GM03348 (cell line): ENCODE measurements around the gene CHSY3.
A peak's percentile ranks its signal among the peaks of the same experiment; 100 is the strongest.
"Not testable (repeated sequence)": the region's sequence is repeated elsewhere in the genome, so short reads cannot be mapped to it uniquely, and the experiment has no call there.

Experiments used
- DNase-seq: peaks from one replicate; pipeline ENCODE4 v3.0.0; 2012; ENCODE audit warnings: low spot score

Gene CHSY3

DNA sequence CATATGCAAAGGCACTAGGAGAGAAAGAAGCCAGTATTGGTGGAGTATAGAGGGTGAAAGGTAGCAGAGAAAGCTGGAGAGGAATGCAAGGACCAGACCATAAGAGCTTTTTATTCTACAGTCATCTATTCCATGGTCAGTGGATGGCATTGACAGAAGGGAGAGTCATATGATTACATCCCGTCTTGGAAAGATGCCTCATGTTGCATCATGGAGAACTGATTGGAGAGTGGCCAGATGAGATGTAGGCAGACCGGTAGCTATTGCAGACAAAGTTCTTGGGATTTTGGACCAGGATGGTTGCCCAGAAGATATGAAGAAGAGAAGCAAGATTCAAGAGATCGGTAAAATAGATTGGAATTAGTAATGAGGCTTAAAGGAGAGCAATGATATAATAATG, 260.7 kb downstream of the CHSY3 start:
- DNase-seq, result no peak

DNA sequence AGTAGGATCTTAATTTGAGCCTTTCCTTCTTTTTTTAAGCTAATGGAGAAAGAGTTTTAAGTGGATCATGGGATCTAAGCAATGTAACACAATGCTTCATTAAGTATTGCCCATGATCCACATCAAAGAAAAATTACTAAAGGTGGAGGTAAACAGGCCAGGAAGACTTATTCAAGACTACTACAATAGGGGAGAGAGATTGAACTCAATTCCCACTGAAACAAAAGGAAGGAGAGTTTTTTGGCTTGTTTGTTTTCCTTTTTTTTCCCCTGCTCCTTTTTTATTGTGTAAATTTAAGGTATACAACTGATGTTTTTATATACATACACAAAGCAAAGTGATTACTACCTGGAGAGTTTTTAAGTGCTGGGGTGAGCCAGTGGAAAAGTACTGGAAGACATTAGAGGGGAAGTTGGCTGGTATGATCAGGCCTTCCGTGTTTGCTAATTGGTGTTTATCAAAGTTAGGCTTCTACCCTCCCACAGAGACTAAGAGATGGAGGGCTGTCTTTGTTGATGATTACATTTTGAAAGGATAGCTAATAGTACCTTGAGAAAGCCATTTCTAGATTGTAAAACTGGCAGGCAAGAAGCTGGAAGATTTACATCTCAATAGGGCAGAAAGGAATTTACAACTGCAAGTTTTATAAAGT, 262.7 kb downstream of the CHSY3 start:
- DNase-seq, result no peak

DNA sequence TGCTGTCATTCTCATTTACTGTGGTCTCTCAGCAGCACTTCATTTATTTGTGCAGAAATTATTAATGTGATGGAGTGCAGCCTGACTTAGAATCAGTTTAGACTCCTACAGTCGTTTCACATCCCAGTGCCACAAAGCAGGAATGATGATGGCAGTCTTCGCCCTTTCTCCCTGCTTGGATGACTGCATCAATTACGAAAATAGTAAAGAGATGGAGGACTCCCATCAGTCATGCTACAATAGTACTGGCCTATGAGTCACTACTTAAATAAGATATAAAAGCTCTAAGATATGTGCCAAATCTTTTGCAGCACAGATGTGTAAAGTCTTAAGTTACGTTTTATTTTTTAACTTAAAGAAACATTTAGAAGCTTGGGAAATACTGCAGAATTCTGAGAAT, 263.9 kb downstream of the CHSY3 start:
- no peak for DNase-seq

DNA sequence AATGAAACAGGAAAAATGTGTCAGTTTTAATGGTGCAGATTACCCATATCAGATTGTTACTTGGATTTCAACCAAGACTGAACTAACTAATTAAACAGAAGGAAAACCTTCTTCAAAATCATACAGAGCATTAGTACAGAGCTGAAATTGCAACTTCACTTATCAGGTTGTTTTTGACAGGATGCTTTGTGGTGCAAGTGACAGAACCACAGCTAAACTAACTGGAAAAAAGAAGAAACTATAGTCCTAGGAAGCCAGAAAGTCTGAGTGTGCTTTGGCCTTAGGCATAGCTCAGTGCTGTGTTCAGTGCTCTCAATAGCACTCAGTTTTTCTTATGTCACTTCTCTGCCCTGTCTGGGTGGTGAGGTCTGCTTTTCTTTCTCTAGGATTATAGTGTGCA, 267.4 kb downstream of the CHSY3 start:
- no peak for DNase-seq

DNA sequence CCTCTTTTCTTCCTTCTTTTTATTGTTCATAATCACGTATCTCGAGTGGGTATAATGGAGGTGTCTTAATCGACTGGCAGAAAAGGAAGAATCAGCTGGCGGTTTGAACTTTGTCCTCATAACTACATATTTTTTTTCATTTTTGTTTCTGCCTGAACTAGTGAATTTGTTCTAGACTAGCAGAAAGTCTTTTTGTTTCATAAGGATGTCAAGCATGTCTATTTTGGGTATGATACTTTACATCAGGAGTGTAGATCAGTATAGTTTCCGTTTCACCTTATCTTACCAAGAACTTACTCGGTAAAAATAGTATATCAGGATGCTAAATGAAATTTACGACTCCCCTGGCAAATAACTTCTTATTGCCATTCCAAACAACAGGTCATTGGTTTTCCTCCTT, 278.9 kb downstream of the CHSY3 start:
- DNase-seq, result no peak

DNA sequence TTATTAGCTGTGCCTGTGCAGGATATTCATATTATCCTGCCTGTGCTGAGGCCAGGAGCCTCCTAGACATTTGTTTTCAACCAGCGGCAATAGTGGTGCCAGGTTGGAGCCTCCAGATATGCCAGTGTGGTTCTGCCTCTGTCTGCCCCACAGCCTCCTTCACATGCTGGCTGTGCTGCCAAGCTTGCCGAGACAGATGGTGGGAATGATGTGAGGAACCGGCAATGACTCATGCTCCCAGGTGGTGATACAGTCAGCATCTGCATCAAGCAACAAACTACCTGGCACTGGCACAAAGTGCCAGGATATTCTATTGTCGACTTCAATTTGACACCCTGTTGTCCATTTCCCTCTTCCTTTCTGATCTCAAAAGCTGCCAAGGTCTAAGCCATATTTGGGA, 285.7 kb downstream of the CHSY3 start:
- no peak for DNase-seq

DNA sequence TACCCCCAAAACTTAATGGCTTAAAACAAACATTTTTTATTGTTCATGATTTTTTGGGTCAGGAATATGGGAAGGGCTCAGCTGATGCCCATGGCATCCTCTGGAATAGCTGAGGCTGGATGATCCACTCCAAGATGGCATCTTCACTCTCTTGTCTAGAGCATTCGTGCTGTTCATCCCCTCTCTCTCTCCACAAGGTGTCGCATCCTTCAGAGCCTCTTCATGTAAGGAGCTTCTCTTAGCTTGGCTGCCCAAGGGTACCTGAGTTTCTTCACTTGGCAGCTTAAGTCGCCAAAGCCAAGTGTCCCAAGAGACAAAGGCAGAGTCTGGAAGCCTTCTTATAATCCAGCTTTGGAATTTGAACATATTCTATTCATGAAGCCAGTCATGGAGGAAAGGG, 294.7 kb downstream of the CHSY3 start:
- peak; percentile 16 for DNase-seq

DNA sequence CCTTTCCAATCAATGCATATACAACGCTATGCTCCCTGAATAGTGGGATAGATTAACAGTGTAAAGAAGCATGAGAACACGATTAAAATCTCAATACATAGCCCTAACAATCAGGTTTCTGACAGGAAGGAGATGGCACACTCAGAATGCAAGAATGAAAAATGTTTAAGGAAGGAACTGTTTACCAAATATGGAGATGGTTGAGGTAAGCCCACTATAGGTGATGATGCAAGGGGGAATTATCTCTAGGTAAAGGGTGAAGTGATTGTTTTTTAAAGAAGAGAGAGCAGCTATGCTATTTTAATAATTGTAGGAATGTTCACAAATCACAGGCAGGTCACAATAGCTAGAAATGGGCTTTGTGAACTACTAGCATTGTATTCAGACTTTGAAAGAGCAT, 302.4 kb downstream of the CHSY3 start:
- DNase-seq, result no peak

DNA sequence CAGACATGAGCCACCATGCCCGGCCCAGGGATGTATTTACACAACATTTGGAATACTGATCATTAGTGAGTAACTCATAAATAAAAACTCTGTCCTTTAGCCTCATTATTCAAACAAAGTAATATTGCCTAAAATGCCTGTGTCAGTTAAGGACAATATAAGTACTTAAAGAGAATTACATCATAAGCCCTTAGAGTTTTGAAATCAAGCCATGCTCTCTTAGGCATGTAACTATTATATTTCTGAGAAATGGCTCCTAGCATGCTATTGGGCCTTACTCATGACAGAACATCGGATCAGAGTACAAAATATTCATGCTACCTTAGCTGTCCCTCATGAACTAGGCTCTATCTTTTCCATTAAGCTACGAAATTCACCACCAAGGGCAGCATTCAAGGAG, 309.3 kb downstream of the CHSY3 start:
- no peak for DNase-seq

DNA sequence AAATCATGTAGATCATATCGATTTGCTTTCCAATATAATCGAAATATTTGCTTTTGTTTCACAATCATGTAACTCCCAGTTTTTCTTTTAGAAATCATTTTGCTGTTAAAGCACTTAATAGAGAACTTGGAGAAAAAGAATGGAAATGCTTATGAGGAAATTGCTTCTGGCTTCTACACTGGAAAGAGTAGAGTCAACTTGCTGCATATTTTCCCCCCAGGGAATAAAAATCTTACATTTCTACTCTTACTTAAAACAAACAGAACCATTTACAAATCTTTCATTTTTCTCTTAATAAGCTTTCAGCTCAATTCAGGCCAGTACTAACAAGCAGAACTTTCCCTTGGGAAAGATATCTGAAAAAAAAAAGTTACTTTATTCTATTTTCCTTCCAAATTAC, 312.0 kb downstream of the CHSY3 start:
- no peak for DNase-seq

DNA sequence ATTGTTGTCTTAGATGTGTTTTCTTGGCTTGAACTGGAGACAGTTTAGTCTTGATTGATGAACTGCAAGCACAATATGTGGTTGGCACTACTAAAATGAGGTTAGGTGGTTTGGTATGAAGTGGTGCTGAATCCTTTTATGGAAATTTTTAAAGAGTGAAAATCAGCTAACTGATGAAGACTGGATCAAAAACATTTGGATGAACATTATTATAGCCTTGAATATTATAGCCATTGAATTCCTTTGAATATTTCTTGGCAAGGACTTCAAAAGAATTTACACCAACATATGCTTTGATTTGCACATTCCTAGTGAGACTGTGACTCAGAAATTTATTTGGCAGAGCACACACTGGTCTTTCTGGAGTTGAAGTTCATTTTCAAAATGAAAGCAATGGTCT, 318.3 kb downstream of the CHSY3 start:
- DNase-seq, result no peak

DNA sequence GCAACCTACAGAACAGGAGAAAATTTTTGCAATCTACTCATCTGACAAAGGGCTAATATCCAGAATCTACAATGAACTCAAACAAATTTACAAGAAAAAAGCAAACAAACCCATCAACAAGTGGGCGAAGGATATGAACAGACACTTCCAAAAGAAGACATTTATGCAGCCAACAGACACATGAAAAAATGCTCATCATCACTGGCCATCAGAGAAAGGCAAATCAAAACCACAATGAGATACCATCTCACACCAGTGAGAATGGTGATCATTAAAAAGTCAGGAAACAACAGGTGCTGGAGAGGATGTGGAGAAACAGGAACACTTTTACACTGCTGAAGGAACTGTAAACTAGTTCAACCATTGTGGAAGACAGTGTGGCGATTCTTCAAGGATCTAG, 322.3 kb downstream of the CHSY3 start:
- DNase-seq, result not testable (repeated sequence)

DNA sequence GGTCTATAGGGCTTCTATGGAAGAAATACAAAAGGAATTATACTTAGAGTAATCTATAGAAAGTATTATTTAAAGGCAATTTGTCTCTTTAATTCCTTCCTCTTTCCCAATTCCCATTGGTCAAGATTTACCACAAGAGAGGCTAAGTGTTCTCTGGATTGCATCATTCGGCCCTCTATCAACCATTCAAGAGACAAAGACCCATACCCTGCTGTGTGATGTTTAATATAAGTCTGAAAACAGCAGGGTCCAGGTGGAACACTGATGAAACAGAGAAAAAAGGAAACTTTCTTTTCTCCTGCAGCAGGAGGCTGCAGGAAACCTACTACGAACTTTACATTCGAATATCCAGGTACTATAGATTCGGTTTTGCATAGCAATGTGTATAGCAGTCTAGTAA, 323.4 kb downstream of the CHSY3 start:
- DNase-seq, result no peak

DNA sequence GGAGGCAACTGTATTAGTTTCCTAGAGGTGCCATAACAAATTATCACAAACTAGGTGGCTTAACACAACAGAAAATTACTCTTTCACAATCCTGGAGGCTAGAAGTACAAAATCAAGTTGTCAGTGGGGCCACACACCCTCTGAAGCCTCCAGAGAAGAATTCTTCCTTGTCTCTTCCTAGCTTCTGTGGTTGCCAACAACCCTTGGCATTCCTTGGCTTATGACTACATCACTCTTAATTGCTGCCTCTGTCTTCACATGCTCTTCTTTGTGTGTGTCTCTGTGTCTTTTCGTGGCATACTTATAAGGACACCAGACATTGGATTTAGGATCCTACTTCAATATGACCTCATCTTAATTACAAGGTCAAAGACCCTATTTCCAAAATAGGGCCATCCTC, 327.5 kb downstream of the CHSY3 start:
- no peak for DNase-seq

DNA sequence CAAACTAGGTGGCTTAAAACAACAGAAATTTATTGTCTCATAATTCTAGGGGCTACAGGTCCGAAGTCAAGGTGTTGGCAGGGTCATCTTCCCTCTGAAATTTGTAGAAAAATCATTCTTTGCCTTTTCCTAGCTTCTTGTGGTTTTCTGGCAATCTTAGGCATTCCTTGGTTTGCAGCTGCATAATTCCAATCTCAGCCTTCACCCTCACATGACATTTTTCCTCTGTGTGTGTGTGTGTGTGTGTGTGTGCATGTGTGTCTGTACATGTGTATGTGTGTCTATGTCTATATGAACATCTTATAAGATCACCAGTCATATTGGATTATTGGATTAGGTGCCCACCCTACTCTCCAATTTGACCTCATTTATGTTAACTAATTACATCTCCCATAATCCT, 330.6 kb downstream of the CHSY3 start:
- no peak for DNase-seq
